GM18951 (cell line): ENCODE measurements around the gene SLC17A1.

ENCODE experiments used
- POLR2A ChIP-seq: IDR thresholded peaks from 4 replicates; pipeline ENCODE4 v1.6.1; 2011; ENCODE audit warnings: mild to moderate bottlenecking; ENCODE audit not compliant: insufficient read length, insufficient read depth; ENCODE audit errors: extremely low read depth
- in situ Hi-C: fragments of 300-500 bp; cut with MboI; formaldehyde crosslinking; loops from one replicate; pipeline ENCODE4 v1.12.0; 2022; ENCODE audit warnings: low sequenced_read_pairs, mixed read lengths, inconsistent platforms; ENCODE audit not compliant: unreplicated experiment

Gene SLC17A1

DNA sequence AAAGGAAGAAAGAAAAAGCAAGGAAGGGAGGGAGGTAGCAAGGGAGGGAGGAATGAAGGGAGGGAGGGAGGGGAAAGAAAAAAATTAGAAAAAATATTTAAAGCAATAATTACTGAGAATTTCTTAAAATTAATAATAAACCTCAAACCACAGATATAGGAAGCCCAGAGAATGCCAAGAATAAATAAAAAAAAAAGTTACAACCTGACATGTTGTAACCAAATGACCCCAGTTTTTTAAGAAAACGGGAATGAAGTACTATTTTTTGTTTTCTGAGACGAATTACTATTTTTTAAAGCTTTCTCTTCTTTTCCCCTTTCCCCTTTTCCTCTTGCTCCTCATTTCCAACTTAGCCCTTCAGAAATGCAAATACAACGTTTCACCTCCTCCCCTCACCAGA, 16.7 kb downstream of the SLC17A1 start:
- in situ Hi-C loops: no loop called here
- no peak for TF ChIP-seq POLR2A

GRCh38 chr6:25804804-25805203, 27.0 kb downstream of the SLC17A1 start:
- no peak for TF ChIP-seq POLR2A
- in situ Hi-C loops: no loop called here

DNA sequence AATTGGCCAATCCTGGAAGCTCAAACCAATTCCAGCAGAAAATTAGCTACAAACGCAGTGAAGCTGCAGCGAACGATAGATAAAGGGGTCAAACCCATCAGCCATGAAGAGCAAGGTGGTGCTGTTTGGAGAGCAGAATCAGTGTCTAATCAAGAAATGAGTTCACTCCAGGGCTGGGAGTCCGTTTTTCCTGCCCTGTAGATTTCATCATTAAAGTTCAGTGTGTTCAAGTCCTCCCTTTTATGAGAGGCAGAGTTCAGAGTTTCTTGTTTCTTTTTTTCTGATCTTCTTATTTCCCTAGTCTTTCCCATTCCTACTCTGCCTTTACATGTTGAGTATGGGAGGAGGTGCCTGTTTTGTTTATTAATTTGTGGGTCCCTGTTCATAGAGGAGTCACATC, 30.4 kb downstream of the SLC17A1 start:
- no peak for TF ChIP-seq POLR2A
- in situ Hi-C loops: no loop called here

DNA sequence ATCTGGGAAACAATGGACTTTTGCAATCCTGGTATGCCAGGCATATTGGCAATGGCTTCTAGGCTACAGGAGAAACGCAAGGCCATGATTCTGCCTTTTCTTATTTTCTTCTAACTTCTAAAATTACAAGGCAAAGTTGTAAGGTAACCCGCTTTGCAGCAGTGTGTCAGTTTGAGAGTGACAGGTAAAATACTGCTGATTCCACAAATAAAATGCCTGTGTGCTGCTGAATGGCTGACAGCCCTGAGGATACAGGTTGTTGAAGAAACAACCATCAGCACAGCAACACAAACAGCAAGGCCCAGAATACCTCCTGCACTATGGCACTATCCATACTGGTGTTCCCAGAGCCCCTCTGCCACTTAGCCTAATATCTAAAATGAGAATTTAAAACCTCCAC, 37.1 kb downstream of the SLC17A1 start:
- in situ Hi-C loops: no loop called here
- no peak for TF ChIP-seq POLR2A

- no peak for TF ChIP-seq POLR2A
- in situ Hi-C loops: no loop called here
Observed at GRCh38 chr6:25793970-25794369, 37.9 kb downstream of the SLC17A1 start.

DNA sequence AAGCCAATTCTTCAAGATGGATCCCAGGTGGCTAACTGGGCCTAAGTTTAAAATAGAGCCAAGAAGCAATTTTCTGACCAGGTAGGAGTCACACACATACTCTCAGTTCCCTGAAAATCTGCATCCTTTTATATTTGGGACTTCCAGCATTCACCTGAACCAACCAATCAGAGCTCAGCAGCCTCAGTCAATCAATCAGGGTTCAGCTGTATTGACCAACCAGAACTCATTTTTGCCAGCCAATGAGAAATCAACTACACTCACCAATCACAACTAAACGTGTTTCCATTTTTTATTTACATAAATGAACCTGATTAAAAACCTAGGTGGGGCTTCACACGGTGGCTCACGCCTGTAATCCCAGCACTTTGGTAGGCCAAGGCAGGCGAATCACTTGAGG, 39.8 kb downstream of the SLC17A1 start:
- in situ Hi-C loops: no loop called here
- TF ChIP-seq POLR2A: no peak

- in situ Hi-C loops: no loop called here
- TF ChIP-seq POLR2A: no peak
Observed at GRCh38 chr6:25789475-25789874, 42.4 kb downstream of the SLC17A1 start.

DNA sequence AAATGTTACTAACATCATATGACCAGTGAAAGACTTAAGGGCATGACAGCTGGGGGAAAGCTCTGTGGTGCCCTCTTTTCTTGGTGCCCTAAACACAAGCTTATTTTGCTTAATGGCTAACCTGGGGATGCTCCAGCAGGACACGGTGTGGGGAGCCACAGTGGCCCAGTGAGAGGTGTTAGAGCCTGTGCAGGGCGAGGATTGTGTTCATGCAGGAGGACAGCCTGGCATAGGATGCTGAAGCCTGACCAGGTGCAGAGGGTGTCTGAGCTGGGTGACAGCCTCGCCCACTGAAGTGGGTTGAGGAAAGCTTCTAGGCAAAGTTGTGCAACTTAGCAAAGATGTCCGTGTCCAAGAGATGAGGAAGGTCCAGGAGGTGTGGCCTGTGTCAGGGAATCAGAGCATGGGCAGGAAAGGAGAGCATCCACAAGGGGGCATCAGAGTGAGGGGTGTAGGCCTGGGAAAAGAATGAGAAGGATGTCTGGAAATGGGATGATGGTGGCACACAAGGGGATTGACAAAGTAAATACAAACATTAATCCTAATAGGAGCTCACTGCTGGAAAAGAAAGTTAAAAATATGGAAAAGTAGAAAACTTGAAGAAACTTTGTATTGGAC, 43.4 kb downstream of the SLC17A1 start:
- in situ Hi-C loops: no loop called here
- TF ChIP-seq POLR2A: no peak

DNA sequence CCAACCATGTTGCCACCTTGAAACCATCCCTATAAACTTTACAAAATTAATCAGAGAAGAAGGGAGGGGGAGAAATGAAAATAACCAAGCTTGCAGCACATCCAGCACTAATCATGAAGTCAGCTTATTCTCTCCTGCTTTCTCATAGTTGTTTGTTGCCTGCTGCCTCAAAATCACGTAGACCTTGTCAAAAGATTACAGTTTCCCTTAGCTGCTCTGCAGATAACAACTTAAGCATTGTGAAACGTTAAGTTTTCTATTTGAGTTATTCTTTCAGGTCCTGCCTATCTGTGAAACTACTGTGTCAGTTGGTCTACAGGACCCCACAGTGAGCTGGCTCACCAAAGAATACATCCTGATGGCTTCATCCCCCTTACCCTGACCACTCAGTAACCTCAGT, 44.4 kb downstream of the SLC17A1 start:
- in situ Hi-C loops: no loop called here
- TF ChIP-seq POLR2A: no peak

DNA sequence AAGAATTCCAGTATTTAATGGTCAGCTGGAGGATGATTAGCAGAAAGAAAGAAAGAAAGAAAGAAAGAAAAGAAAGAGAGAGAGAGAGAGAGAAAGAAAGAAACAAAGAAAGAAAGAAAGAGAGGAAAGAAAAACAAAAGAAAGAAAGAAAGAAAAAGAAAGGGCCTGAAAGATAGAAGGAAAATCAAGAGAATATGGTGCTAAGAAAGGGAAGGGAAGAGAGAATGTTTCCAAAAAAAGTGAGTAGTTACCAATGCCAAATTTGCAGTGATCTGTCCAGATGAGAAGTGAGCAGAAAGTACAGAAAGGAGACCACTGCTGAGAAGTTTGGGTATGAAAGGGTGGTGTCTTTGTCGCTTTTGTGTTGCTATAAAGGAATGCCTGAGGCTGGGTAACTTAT, 50.7 kb downstream of the SLC17A1 start:
- no peak for TF ChIP-seq POLR2A
- in situ Hi-C loops: no loop called here

DNA sequence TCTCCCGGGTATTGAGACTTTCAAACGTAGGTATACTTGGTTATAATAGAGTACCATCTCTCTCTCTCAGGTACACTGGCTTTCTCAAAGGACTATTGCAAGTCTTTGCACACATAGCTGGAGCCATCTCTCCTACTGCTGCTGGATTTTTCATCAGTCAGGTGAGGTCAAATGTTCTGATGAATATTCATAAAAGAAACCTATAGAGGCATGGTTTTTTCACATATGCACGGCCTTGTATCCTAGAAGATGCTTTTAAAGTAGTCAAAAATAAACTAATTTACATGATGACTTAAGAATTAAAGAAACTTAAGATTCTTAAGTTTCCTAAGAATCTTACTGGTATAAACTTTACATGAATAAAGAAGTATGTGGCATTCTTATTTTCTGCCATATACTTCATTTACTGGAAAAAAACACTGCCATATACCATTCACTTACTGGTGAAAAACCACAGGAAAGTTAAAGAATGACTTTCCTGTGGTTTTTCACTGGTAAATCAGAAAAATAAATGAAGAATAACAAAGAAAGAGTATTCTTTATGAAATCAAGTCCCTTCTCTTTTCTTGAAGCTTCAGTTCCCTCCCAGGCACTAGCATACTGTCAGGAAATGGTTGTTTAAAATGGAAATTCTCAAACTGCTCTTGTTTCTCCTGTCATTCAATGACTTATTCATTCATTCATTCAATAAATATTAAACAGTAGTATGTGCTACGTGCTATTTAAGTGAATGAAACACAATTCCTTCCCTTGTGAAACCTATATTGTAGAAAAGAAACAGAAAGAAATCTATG, 53.8 kb downstream of the SLC17A1 start:
- in situ Hi-C loops: no loop called here
- no peak for TF ChIP-seq POLR2A

- TF ChIP-seq POLR2A: no peak
- in situ Hi-C loops: no loop called here
Observed at GRCh38 chr6:25777031-25777430, 54.8 kb downstream of the SLC17A1 start.

GRCh38 chr6:25774120-25774715, 57.6 kb downstream of the SLC17A1 start:
- in situ Hi-C loops: no loop called here
- no peak for TF ChIP-seq POLR2A

- in situ Hi-C loops: no loop called here
- TF ChIP-seq POLR2A: no peak
Observed at GRCh38 chr6:25769983-25770382, 61.9 kb downstream of the SLC17A1 start.
